Endodermal cell (in vitro differentiated cells): ENCODE data around the gene ROMO1. TPM values are rescaled to one million over a fixed set of nuclear protein-coding genes. Genes with fewer than 3 reads are reported as not detected.
"Not testable (repeated sequence)": the region's sequence is repeated elsewhere in the genome, so short reads cannot be mapped to it uniquely, and the experiment has no call there.

Source experiments
- DNase-seq: peaks from one replicate; pipeline ENCODE4 v3.0.0-alpha.2; 2017
- H3K27ac ChIP-seq: 2 replicates; pipeline ENCODE4 v1.5.1; 2013; ENCODE audit warnings: mild to moderate bottlenecking, low read depth, low read length, moderate library complexity
- H3K27me3 ChIP-seq: 2 replicates; pipeline ENCODE4 v1.6.1; 2013; ENCODE audit warnings: mild to moderate bottlenecking, low read length, moderate library complexity; ENCODE audit not compliant: insufficient read depth, control insufficient read depth, poor library complexity, severe bottlenecking
- H3K36me3 ChIP-seq: 2 replicates; pipeline ENCODE4 v1.7.0; 2013; ENCODE audit warnings: mild to moderate bottlenecking, low read length, moderate library complexity; ENCODE audit not compliant: control insufficient read depth, insufficient read depth
- H3K4me1 ChIP-seq: one replicate; pipeline ENCODE4 v1.7.0; 2013; ENCODE audit warnings: low read length; ENCODE audit not compliant: control insufficient read depth, insufficient read depth
- H3K4me3 ChIP-seq: 2 replicates; pipeline ENCODE4 v1.5.1; 2013; ENCODE audit warnings: mild to moderate bottlenecking, low read length, moderate library complexity
- H3K9ac ChIP-seq: 2 replicates; pipeline ENCODE4 v1.6.1; 2013; ENCODE audit warnings: mild to moderate bottlenecking, low read length, moderate library complexity; ENCODE audit not compliant: poor library complexity, severe bottlenecking; ENCODE audit errors: extremely low read depth
- H3K9me3 ChIP-seq: 2 replicates; pipeline ENCODE4 v1.6.1; 2013; ENCODE audit warnings: mild to moderate bottlenecking, low read length, moderate library complexity; ENCODE audit not compliant: control insufficient read depth
- H3K27ac Mint-ChIP-seq: 2 replicates; pipeline ENCODE4 v1.8.0; 2020; ENCODE audit warnings: mixed read lengths
- H3K27me3 Mint-ChIP-seq: 2 replicates; pipeline ENCODE4 v1.8.0; 2021; ENCODE audit warnings: mild to moderate bottlenecking, mixed read lengths; ENCODE audit not compliant: insufficient read depth
- H3K36me3 Mint-ChIP-seq: 2 replicates; pipeline ENCODE4 v1.8.0; 2020; ENCODE audit warnings: low read depth, mixed read lengths
- H3K4me1 Mint-ChIP-seq: 2 replicates; pipeline ENCODE4 v1.8.0; 2020; ENCODE audit warnings: mixed read lengths
- H3K4me3 Mint-ChIP-seq: 2 replicates; pipeline ENCODE4 v1.8.0; 2020; ENCODE audit warnings: mild to moderate bottlenecking, moderate library complexity, mixed read lengths
- H3K9me3 Mint-ChIP-seq: 2 replicates; pipeline ENCODE4 v1.8.0; 2020; ENCODE audit warnings: mild to moderate bottlenecking, mixed read lengths
- CTCF ChIP-seq: fragments of 200-600 bp; sonication (generic); conservative IDR thresholded peaks from 2 replicates; pipeline ENCODE4 v1.5.0; 2021; ENCODE audit warnings: antibody characterized with exemption, mild to moderate bottlenecking
- whole genome bisulfite sequencing, 2 experiments: methylation state at CpG; one replicate each; pipeline versions ENCODE4 v1.1.5 to v1.1.7; 2013; ENCODE audit warnings: missing lambda C conversion rate in 2 of 2, mixed read lengths in 1 of 2; ENCODE audit not compliant: insufficient coverage in 1 of 2, insufficient read length in 1 of 2; 5-methylcytosine and 5-hydroxymethylcytosine counted together
- total RNA-seq, 2 donors: library from RNA; stranded (reverse); fragmentation: NEBNext Ultra II Directional in 1 of 2; extraction: Animal tissue kit (Norgen Biotek cat#: 25700) in 1 of 2; gene quantifications; 2 replicates in 1 of 2; 3 replicates in 1 of 2; pipeline ENCODE4 v1.2.1, GENCODE V29; 2021

Gene ROMO1
- total RNA-seq, 2 donors from 2014 or later = 194 to 243 TPM

GRCh38 chr20:35674921-35675320 lies 24.3 kb upstream of the ROMO1 start:
- Mint-ChIP-seq H3K36me3 (peaks cover 27% of the 10 kb centered on the region), H3K4me3 (no peak overlapping the region), H3K9me3 (no peaks in the 10 kb centered on the region), H3K27me3 (no peaks in the 10 kb centered on the region), H3K4me1 (no peaks in the 10 kb centered on the region), H3K27ac (no peak overlapping the region)
- no peaks in the 10 kb centered on the region for H3K4me1 ChIP-seq
- no peak for DNase-seq
- TF ChIP-seq CTCF = no peak
- H3K9me3 ChIP-seq = no peaks in the 10 kb centered on the region
- no peak overlapping the region for H3K9ac ChIP-seq
- no peak overlapping the region for H3K4me3 ChIP-seq
- no peaks in the 10 kb centered on the region for H3K27me3 ChIP-seq
- no peak overlapping the region for H3K27ac ChIP-seq
- peaks cover 4% of the 10 kb centered on the region for H3K36me3 ChIP-seq
- 95% methylated on average over 4 of the region's 8 CpGs; no CpG with 5 or more reads in 1 of the 2 experiments for WGBS, 2 experiments

- Histone ChIP-seq H3K36me3 (no peaks in the 10 kb centered on the region), H3K27me3 (no peaks in the 10 kb centered on the region), H3K9me3 (no peaks in the 10 kb centered on the region), H3K9ac (no peak overlapping the region), H3K4me3 (no peak overlapping the region), H3K27ac (no peak overlapping the region), H3K4me1 (no peaks in the 10 kb centered on the region)
- TF ChIP-seq CTCF = no peak
- no peak for DNase-seq
- Mint-ChIP-seq H3K4me3 (no peak overlapping the region), H3K27me3 (no peaks in the 10 kb centered on the region), H3K9me3 (no peaks in the 10 kb centered on the region), H3K36me3 (peaks cover 4% of the 10 kb centered on the region), H3K4me1 (peaks cover 4% of the 10 kb centered on the region), H3K27ac (no peak overlapping the region)
- 87% methylated on average over 2 to 4 of the region's 4 CpGs for WGBS, 2 experiments
These were observed 18.6 kb upstream of the ROMO1 start for GRCh38 chr20:35680452-35681183.

GRCh38 chr20:35681960-35682359 lies 17.2 kb upstream of the ROMO1 start:
- Mint-ChIP-seq H3K9me3 (peaks cover 2% of the 10 kb centered on the region), H3K36me3 (peaks cover 12% of the 10 kb centered on the region), H3K4me1 (peaks cover 4% of the 10 kb centered on the region), H3K4me3 (no peak overlapping the region), H3K27ac (no peak overlapping the region), H3K27me3 (no peaks in the 10 kb centered on the region)
- whole genome bisulfite sequencing, 2 experiments = 100% methylated on average over 1 of the region's 1 CpG
- Histone ChIP-seq H3K27ac (no peak overlapping the region), H3K9me3 (peaks cover under 1% of the 10 kb centered on the region), H3K4me3 (no peak overlapping the region), H3K27me3 (no peaks in the 10 kb centered on the region), H3K9ac (no peak overlapping the region), H3K36me3 (no peaks in the 10 kb centered on the region), H3K4me1 (no peaks in the 10 kb centered on the region)
- no peak for DNase-seq
- TF ChIP-seq CTCF = no peak

- H3K9me3 Mint-ChIP-seq = peaks cover 23% of the 10 kb centered on the region
- not testable (repeated sequence) for H3K27me3 ChIP-seq, H3K27me3 Mint-ChIP-seq, H3K4me1 Mint-ChIP-seq, H3K27ac ChIP-seq, DNase-seq, H3K9ac ChIP-seq, H3K4me3 Mint-ChIP-seq, H3K27ac Mint-ChIP-seq, H3K4me3 ChIP-seq, H3K4me1 ChIP-seq
- peaks cover 19% of the 10 kb centered on the region for H3K36me3 ChIP-seq
- peaks cover 18% of the 10 kb centered on the region for H3K9me3 ChIP-seq
- 97 to 98% methylated on average over 6 to 8 of the region's 9 CpGs for WGBS, 2 experiments
- peaks cover 36% of the 10 kb centered on the region for H3K36me3 Mint-ChIP-seq
These were observed 13.8 kb upstream of the ROMO1 start for GRCh38 chr20:35685368-35685767.
